OCI-LY7 (cell line): ENCODE data around the gene TLNRD1.

Experiments
- EZH2phosphoT487 ChIP-seq: fragments of 200-600 bp; sonication (generic); IDR thresholded peaks from 2 replicates; pipeline ENCODE4 v1.6.1; 2018; ENCODE audit warnings: low read depth, borderline replicate concordance, mild to moderate bottlenecking, mixed run types, antibody characterized with exemption, low read length, moderate library complexity, mixed read lengths
- TF ChIP-seq, protein P1 (sequence below): fragments of 200-600 bp; sonication (generic); conservative IDR thresholded peaks from 2 replicates; pipeline ENCODE4 v1.5.1; 2014; ENCODE audit warnings: mild to moderate bottlenecking, antibody characterized with exemption, low read length, moderate library complexity, mixed read lengths

DNA sequence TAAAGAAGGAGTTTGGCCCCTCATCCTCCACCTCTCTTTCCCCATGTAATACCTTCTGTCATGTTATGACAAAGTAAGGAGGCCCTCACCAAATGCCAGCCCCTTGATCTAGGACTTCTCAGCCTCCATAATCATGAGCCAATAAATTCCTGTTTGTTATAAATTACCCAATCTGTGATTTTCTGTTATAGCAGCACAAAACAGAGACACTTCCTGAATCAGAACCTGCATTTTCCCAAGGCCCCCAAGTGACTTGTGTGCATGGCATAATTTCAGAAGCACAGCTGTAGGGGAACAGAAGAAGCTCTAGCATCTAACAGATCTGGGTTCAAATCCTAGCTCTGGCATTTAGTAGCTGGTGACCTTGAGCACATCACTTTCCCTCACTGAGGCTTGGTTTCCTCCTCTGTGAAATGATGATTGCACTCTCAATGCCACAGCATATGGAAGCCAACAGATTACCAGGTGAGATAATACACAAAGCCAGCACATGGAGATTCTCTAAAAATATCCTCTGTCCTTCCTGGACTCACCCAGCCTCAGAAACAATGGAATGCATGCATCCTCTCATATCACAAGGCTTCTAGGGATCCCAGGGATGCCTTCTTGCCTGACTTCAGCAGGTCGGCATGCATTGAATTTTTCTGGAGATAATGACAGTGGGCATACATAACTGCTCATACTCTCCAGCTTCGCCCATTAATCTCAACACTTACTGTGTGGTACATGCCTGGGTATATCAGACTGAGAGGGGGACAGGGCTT lies 26.3 kb downstream of the TLNRD1 start:
- no peak for TF ChIP-seq EZH2phosphoT487
- TF ChIP-seq, protein P1, sequence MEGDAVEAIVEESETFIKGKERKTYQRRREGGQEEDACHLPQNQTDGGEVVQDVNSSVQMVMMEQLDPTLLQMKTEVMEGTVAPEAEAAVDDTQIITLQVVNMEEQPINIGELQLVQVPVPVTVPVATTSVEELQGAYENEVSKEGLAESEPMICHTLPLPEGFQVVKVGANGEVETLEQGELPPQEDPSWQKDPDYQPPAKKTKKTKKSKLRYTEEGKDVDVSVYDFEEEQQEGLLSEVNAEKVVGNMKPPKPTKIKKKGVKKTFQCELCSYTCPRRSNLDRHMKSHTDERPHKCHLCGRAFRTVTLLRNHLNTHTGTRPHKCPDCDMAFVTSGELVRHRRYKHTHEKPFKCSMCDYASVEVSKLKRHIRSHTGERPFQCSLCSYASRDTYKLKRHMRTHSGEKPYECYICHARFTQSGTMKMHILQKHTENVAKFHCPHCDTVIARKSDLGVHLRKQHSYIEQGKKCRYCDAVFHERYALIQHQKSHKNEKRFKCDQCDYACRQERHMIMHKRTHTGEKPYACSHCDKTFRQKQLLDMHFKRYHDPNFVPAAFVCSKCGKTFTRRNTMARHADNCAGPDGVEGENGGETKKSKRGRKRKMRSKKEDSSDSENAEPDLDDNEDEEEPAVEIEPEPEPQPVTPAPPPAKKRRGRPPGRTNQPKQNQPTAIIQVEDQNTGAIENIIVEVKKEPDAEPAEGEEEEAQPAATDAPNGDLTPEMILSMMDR: no peak
